Right cardiac atrium (tissue), 5 donors: Measurements from ENCODE around the gene R3HDM2. TPM values are rescaled to one million over a fixed set of nuclear protein-coding genes. Genes with fewer than 3 reads are reported as not detected.
"Not testable (repeated sequence)": the region's sequence is repeated elsewhere in the genome, so short reads cannot be mapped to it uniquely, and the experiment has no call there.

ENCODE experiments used
- ATAC-seq, 2 donors: fragments of 200-7000 bp; cut with Tn5 transposase; one replicate each; pipeline versions ENCODE4 v1.8.0 to v1.9.1; 2020; ENCODE audit warnings: moderate library complexity in 2 of 2, mild to moderate bottlenecking in 1 of 2
- DNase-seq, 3 donors: peaks; one replicate each; pipeline ENCODE4 v3.0.0-alpha.2; 2020
- H3K27ac ChIP-seq: one replicate; pipeline ENCODE4 v1.5.1; 2013; ENCODE audit warnings: mild to moderate bottlenecking, low read length, control low read depth, moderate library complexity
- H3K27me3 ChIP-seq: one replicate; pipeline ENCODE4 v1.6.1; 2013; ENCODE audit not compliant: control insufficient read depth, insufficient read depth
- H3K4me1 ChIP-seq: one replicate; pipeline ENCODE4 v1.6.1; 2013; ENCODE audit warnings: low read length; ENCODE audit not compliant: control insufficient read depth, insufficient read depth
- H3K4me3 ChIP-seq: one replicate; pipeline ENCODE4 v1.5.1; 2013; ENCODE audit warnings: low read length, control low read depth
- H3K9me3 ChIP-seq: one replicate; pipeline ENCODE4 v1.6.1; 2013; ENCODE audit warnings: low read length; ENCODE audit not compliant: control insufficient read depth
- WGBS: extraction: QIAGEN DNeasy Blood & Tissue Kit; methylation state at CpG from one replicate; pipeline ENCODE4 v1.1.7; 2013; 5-methylcytosine and 5-hydroxymethylcytosine counted together
- intact Hi-C, 4 donors: fragments of 100-400 bp; cut with DNase I; formaldehyde crosslinking; loops; one replicate each; pipeline versions ENCODE4 v1.11.0 to v1.14.0; 2022 to 2023
- polyA plus RNA-seq: library from polyadenylated mRNA; stranded (reverse); fragments of 200-250 nt; gene quantifications from one replicate; pipeline ENCODE4 v1.2.3, GENCODE V29; 2013
- total RNA-seq, 4 donors: library from RNA; stranded (reverse); fragmentation: NEBNext Ultra II Directional; extraction: Animal tissue kit (Norgen Biotek cat#: 25700); gene quantifications; one replicate each; pipeline ENCODE4 v1.2.1, GENCODE V29; 2021
- donor health status: healthy with polysubstance abuse.
- donor health status: DM: no; HTN: yes; CAD: no.
- donor health status: DM: no; HTN: no; CAD: no.
- donor health status: DM: no; HTN: yes; CAD: no; lungs with severe emphysema.
- donor health status: DM: yes; HTN: yes; CAD: no.

Gene R3HDM2
- total and polyA plus RNA-seq, 5 donors, result 23.1 to 85.2 (median 73.8) TPM

- intact Hi-C loops, result no loop called here
- 74% methylated on average over 6 of the region's 6 CpGs for WGBS
- ATAC-seq, result no peak
- H3K27me3 ChIP-seq, result no peaks in the 10 kb centered on the region
- no peaks in the 10 kb centered on the region for H3K4me1 ChIP-seq
- no peaks in the 10 kb centered on the region for H3K9me3 ChIP-seq
- H3K27ac ChIP-seq, result no peak overlapping the region
- H3K4me3 ChIP-seq, result no peak overlapping the region
- no peak for DNase-seq
Observed at GRCh38 chr12:57451233-57451778, 20.5 kb upstream of the R3HDM2 start.

DNA sequence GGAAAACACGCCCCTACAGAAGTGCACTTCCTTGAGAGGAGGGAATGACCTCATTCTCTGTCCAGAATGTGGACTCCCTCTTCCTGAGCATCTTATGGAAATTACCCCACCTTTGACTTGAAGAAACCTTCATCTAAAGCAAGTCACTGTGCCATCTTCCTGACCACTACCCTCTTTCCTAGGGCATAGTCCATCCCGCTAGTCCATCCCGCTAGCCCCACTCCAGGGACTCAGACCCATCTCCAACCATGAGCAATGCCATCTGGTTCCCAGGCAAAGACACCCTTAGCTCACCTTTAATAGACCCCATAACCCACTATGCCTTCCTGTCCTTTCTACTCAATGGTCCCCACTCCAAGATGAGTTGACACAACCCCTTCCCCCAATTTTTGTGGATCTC lies 19.2 kb upstream of the R3HDM2 start:
- WGBS, result 79% methylated on average over 3 of the region's 3 CpGs
- Histone ChIP-seq H3K4me1 (no peaks in the 10 kb centered on the region), H3K9me3 (no peaks in the 10 kb centered on the region), H3K27ac (no peak overlapping the region), H3K4me3 (no peak overlapping the region), H3K27me3 (no peaks in the 10 kb centered on the region)
- ATAC-seq (no peak), DNase-seq (no peak)
- intact Hi-C loops, result no loop called here

GRCh38 chr12:57449375-57449774 lies 18.5 kb upstream of the R3HDM2 start:
- 94% methylated on average over 7 of the region's 7 CpGs for WGBS
- H3K27ac ChIP-seq, result no peak overlapping the region
- H3K9me3 ChIP-seq, result no peaks in the 10 kb centered on the region
- intact Hi-C loops, result no loop called here
- no peaks in the 10 kb centered on the region for H3K27me3 ChIP-seq
- H3K4me1 ChIP-seq, result no peaks in the 10 kb centered on the region
- DNase-seq (no peak), ATAC-seq (no peak)
- H3K4me3 ChIP-seq, result no peak overlapping the region

DNA sequence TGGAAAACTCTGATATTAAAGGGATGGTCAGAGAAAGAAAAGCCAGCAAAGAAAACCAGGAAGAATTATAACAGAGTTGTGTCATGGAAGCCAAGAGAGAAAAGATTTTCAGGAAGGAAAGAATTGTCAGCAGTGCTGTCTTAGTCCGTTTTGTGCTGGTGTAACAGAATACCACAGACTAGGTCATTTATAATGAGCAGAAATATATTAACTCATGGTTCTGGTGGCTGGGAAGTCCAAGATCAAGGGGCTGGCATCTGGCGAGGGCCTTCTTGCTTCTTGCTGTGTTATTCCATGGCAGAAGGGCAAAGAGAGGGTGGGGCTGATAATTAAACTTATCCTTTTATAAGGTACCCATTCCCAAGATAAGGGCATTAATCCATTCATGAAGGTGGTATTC lies 17.8 kb upstream of the R3HDM2 start:
- Histone ChIP-seq H3K4me3 (no peak overlapping the region), H3K4me1 (no peaks in the 10 kb centered on the region), H3K27me3 (no peaks in the 10 kb centered on the region), H3K27ac (no peak overlapping the region), H3K9me3 (no peaks in the 10 kb centered on the region)
- DNase-seq (no peak), ATAC-seq (no peak)
- 79% methylated on average over 2 of the region's 2 CpGs for WGBS
- intact Hi-C loops, result no loop called here

GRCh38 chr12:57446292-57446960 lies 15.6 kb upstream of the R3HDM2 start:
- Histone ChIP-seq H3K9me3 (no peaks in the 10 kb centered on the region), H3K4me3 (no peak overlapping the region), H3K4me1 (no peaks in the 10 kb centered on the region), H3K27ac (no peak overlapping the region), H3K27me3 (no peaks in the 10 kb centered on the region)
- no peak for ATAC-seq
- DNase-seq, result no peak
- intact Hi-C loops, result no loop called here
- WGBS, result 95% methylated on average over 6 of the region's 6 CpGs

- Histone ChIP-seq H3K27ac (no peak overlapping the region), H3K27me3 (no peaks in the 10 kb centered on the region), H3K9me3 (no peaks in the 10 kb centered on the region), H3K4me3 (no peak overlapping the region), H3K4me1 (no peaks in the 10 kb centered on the region)
- intact Hi-C loops, result no loop called here
- DNase-seq, result no peak
- ATAC-seq, result no peak
- WGBS, result 63% methylated on average over 5 of the region's 5 CpGs
Observed at GRCh38 chr12:57444744-57445143, 13.9 kb upstream of the R3HDM2 start.

- WGBS, result 80% methylated on average over 6 of the region's 6 CpGs
- intact Hi-C loops, H3K27me3 ChIP-seq, DNase-seq, H3K9me3 ChIP-seq, H3K4me3 ChIP-seq, H3K4me1 ChIP-seq, ATAC-seq, H3K27ac ChIP-seq: not testable (repeated sequence)
Observed at GRCh38 chr12:57444337-57444736, 13.5 kb upstream of the R3HDM2 start.

DNA sequence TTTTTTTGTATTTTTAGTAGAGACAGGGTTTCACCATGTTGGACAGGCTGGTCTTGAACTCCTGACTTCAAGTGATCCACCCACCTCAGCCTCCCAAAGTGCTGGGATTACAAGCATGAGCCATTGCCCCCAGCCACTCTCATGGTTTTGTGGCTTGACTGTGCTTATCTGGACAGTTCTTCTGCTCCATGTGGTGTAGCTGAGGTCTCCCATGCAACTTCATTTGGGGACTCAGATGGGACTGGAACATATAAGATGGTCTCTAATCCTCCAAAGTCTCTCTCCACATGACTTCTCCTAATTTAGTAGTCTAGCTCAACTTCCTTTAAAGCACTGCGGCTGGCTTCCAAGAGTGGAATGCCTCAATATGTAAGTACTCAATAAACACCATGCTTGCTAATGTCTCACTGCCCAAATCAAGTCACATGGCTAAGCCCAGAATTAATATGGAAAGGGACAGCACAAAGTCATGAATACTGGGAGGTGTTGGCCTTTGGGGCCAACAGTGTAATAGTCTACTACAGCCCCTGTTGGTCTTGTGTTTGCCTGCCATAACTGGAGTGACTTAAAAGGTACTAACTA lies 11.1 kb upstream of the R3HDM2 start:
- no peaks in the 10 kb centered on the region for H3K27me3 ChIP-seq
- no peak for DNase-seq
- no peaks in the 10 kb centered on the region for H3K4me1 ChIP-seq
- H3K27ac ChIP-seq, result no peak overlapping the region
- no peak for ATAC-seq
- no peaks in the 10 kb centered on the region for H3K9me3 ChIP-seq
- intact Hi-C loops, result no loop called here
- H3K4me3 ChIP-seq, result no peak overlapping the region
- 94% methylated on average over 1 of the region's 1 CpG for WGBS

DNA sequence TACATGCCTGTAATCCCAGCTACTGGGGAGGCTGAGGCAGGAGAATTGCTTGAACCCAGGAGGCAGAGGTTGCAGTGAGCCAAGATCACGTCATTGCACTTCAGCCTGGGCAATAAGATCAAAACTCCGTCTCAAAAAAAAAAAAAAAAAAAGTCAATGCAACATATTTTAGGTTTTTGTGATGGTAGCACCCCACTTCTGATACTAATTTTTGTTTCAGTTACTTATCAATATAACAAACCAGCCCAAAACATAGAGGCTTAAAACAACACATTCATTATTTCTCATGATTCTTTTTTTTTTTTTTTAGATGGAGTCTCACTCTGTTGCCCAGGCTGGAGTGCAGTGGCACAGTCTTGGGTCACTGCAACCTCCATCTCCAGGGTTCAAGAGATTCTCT lies 10.6 kb upstream of the R3HDM2 start:
- H3K27ac ChIP-seq, ATAC-seq, DNase-seq, H3K9me3 ChIP-seq, H3K4me3 ChIP-seq, intact Hi-C loops, H3K4me1 ChIP-seq, H3K27me3 ChIP-seq: not testable (repeated sequence)
- WGBS, result 84% methylated on average over 2 of the region's 2 CpGs

DNA sequence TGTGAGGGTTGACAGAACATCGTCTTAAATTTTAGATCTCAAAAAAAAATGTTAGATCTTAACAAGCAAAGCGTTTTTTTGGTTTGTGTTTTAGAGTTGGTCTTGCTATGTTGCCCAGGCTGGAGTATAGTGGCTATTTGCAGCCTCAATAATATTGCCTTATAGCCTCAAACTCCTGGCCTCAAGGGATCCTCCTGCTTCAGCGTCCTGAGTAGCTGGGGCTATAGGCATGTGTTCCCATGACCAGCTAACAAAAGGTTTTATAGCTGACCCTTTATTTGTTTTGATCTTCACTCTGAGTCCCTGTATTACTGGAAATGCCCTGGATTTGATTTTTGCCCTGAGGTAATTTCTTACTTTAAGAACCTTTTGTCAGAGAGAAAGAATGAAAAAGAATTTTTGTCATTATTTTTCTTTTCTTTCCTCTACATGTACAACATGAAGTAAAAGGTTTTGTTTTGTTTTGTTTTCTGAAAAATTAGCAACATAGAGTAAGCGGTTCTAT lies 9.0 kb upstream of the R3HDM2 start:
- Histone ChIP-seq H3K4me1 (no peaks in the 10 kb centered on the region), H3K27me3 (no peaks in the 10 kb centered on the region), H3K9me3 (no peaks in the 10 kb centered on the region), H3K4me3 (no peak overlapping the region), H3K27ac (no peak overlapping the region)
- no peak for ATAC-seq
- no peak for DNase-seq
- 75% methylated on average over 4 of the region's 4 CpGs for WGBS
- intact Hi-C loops, result no loop called here

GRCh38 chr12:57438400-57438799 lies 7.6 kb upstream of the R3HDM2 start:
- WGBS, result 86% methylated on average over 1 of the region's 1 CpG
- H3K4me1 ChIP-seq, result no peaks in the 10 kb centered on the region
- intact Hi-C loops, result no loop called here

More at GRCh38 chr12:57438400-57438799, 7.6 kb upstream of the R3HDM2 start:
- H3K27ac ChIP-seq, result no peak overlapping the region
- no peak for DNase-seq
- no peaks in the 10 kb centered on the region for H3K9me3 ChIP-seq
- no peak for ATAC-seq
- no peak overlapping the region for H3K4me3 ChIP-seq
- no peaks in the 10 kb centered on the region for H3K27me3 ChIP-seq
